H1 (cell line): Measurements from ENCODE around the gene COA5. TPM values are rescaled to one million over a fixed set of nuclear protein-coding genes. Genes with fewer than 3 reads are reported as not detected.

Experiments
- BACH1 ChIP-seq: IDR thresholded peaks from 2 replicates; pipeline ENCODE4 v1.6.1; 2012; ENCODE audit warnings: low read length, improper control_type of control experiment
- BCL11A ChIP-seq, 2 experiments: IDR thresholded peaks; one replicate each; pipeline ENCODE4 v1.6.1; 2011; ENCODE audit warnings: low read depth in 2 of 2, low read length in 2 of 2, mild to moderate bottlenecking in 2 of 2
- CHD7 ChIP-seq: fragments of 300-600 bp; sonication (generic); IDR thresholded peaks from 2 replicates; pipeline ENCODE4 v1.7.1; 2012; ENCODE audit warnings: low read length, moderate library complexity, mild to moderate bottlenecking, inconsistent platforms; ENCODE audit not compliant: insufficient replicate concordance
- CTBP2 ChIP-seq: IDR thresholded peaks from 2 replicates; pipeline ENCODE4 v1.7.0; 2011; ENCODE audit warnings: borderline replicate concordance, mild to moderate bottlenecking, moderate library complexity, mixed read lengths, low read length; ENCODE audit not compliant: insufficient read depth, insufficient read length
- EGR1 ChIP-seq: IDR thresholded peaks from 2 replicates; pipeline ENCODE4 v1.6.1; 2011; ENCODE audit warnings: low read depth, low read length, borderline replicate concordance
- HDAC6 ChIP-seq: IDR thresholded peaks from one replicate; pipeline ENCODE4 v1.7.1; 2012; ENCODE audit warnings: low read depth, mild to moderate bottlenecking, inconsistent platforms, low read length, moderate library complexity
- KDM4A ChIP-seq: IDR thresholded peaks from one replicate; pipeline ENCODE4 v1.7.1; 2012; ENCODE audit warnings: low read depth, mild to moderate bottlenecking, moderate library complexity, low read length, inconsistent platforms; ENCODE audit not compliant: severe bottlenecking
- KDM5A ChIP-seq: fragments of 200-600 bp; IDR thresholded peaks from 2 replicates; pipeline ENCODE4 v1.7.1; 2012; ENCODE audit warnings: mild to moderate bottlenecking, low read length, inconsistent platforms, mixed read lengths
- NANOG ChIP-seq: IDR thresholded peaks from 2 replicates; pipeline ENCODE4 v1.6.1; 2011; ENCODE audit warnings: low read length, low read depth, mild to moderate bottlenecking, inconsistent platforms; ENCODE audit not compliant: insufficient read depth, poor library complexity, severe bottlenecking
- POU5F1 ChIP-seq: IDR thresholded peaks from 2 replicates; pipeline ENCODE4 v1.6.1; 2011; ENCODE audit warnings: low read depth, mild to moderate bottlenecking, low read length, moderate library complexity
- SP4 ChIP-seq: IDR thresholded peaks from 2 replicates; pipeline ENCODE4 v1.6.1; 2012; ENCODE audit warnings: low read length, inconsistent platforms
- YY1 ChIP-seq: IDR thresholded peaks from 2 replicates; pipeline ENCODE4 v1.6.1; 2011; ENCODE audit warnings: low read depth, mild to moderate bottlenecking, low read length
- polyA plus RNA-seq, 7 experiments: library from polyadenylated mRNA; depleted of rRNA in 3 of 7; stranded (reverse) in 5 of 7; unstranded in 2 of 7; fragments of >200 nt in 5 of 7; fragments of 200-250 nt in 2 of 7; gene quantifications; 1 replicate in 5 of 7; 2 replicates in 1 of 7; 4 replicates in 1 of 7; pipeline versions ENCODE4 v1.2.1 to v1.2.3, GENCODE V29; 2011 to 2013; ENCODE audit warnings: missing spikeins in 2 of 7, mixed read lengths in 2 of 7
- total RNA-seq: library from RNA; stranded (reverse); fragmentation: NEBNext Ultra II Directional; extraction: Animal tissue kit (Norgen Biotek cat#: 25700); gene quantifications from 2 replicates; pipeline ENCODE4 v1.2.1, GENCODE V29; 2021

COA5 gene
- total and polyA plus RNA-seq, 2 of the 8 experiments (the other 6 are each of a cell fraction or from before 2014, with no cell fraction given), result 20.3 to 24.7 TPM

GRCh38 chr2:98560256-98560771, 48.0 kb downstream of the COA5 start (continued):
- TF ChIP-seq CHD7, result no peak
- no peak for TF ChIP-seq BCL11A (IDR thresholded peaks at IDR 0.05; ENCODE audit: low read depth in 2 of 2, low read length in 2 of 2)
- TF ChIP-seq KDM5A, result no peak
- TF ChIP-seq BACH1, result no peak
- TF ChIP-seq YY1, result no peak
- no peak for TF ChIP-seq CTBP2
- no peak for TF ChIP-seq KDM4A
- TF ChIP-seq HDAC6, result no peak
- TF ChIP-seq NANOG, result no peak
- no peak for TF ChIP-seq POU5F1
- TF ChIP-seq SP4, result no peak
- no peak for TF ChIP-seq EGR1
